Fibroblast of lung (primary cell): ENCODE measurements around the gene WNK1.

ENCODE experiments used
- CTCF ChIP-seq, 2 donors: IDR thresholded peaks in 1 of 2; conservative IDR thresholded peaks in 1 of 2; 1 replicate in 1 of 2; 2 replicates in 1 of 2; pipeline ENCODE4 v1.5.1; 2011 to 2012; ENCODE audit warnings: low read length in 2 of 2, control low read depth in 1 of 2, inconsistent platforms in 1 of 2, low read depth in 1 of 2, mild to moderate bottlenecking in 1 of 2
- EZH2 ChIP-seq: IDR thresholded peaks from 2 replicates; pipeline ENCODE4 v1.5.1; 2012; ENCODE audit warnings: low read length, control low read depth, mild to moderate bottlenecking; ENCODE audit errors: missing control alignments

- TF ChIP-seq CTCF (conservative IDR thresholded peaks at IDR 0.05 in 1 of 2, IDR thresholded peaks at IDR 0.05 in 1 of 2; ENCODE audit: low read depth in 1 of 2, low read length in 2 of 2): no peak
- TF ChIP-seq EZH2: no peak
Measured at GRCh38 chr12:823028-823698, 70.8 kb downstream of the WNK1 start.
